Suppressor macrophage treated with lipopolysaccharide for 4 hours (primary cell): Measurements from ENCODE around the gene DSCAM.

ENCODE experiments used
- DNase-seq: peaks from one replicate; pipeline ENCODE4 v3.0.0-alpha.2; 2020

The DSCAM gene

GRCh38 chr21:40152476-40152875 is 694.5 kb downstream of the DSCAM start:
- DNase-seq, result no peak

GRCh38 chr21:40151611-40152010 is 695.3 kb downstream of the DSCAM start:
- DNase-seq, result no peak

GRCh38 chr21:40146216-40146837 is 700.6 kb downstream of the DSCAM start:
- no peak for DNase-seq

- DNase-seq, result peak; percentile 64
These were observed 703.0 kb downstream of the DSCAM start for GRCh38 chr21:40143822-40144525.

- no peak for DNase-seq
These were observed 705.3 kb downstream of the DSCAM start for GRCh38 chr21:40141621-40142020.

GRCh38 chr21:40140675-40141074 is 706.3 kb downstream of the DSCAM start:
- DNase-seq, result no peak

GRCh38 chr21:40139636-40140035 is 707.3 kb downstream of the DSCAM start:
- no peak for DNase-seq

- no peak for DNase-seq
These were observed 710.4 kb downstream of the DSCAM start for GRCh38 chr21:40136571-40136970.

- no peak for DNase-seq
These were observed 712.0 kb downstream of the DSCAM start for GRCh38 chr21:40134731-40135492.

- DNase-seq, result no peak
These were observed 716.5 kb downstream of the DSCAM start for GRCh38 chr21:40130476-40130875.

GRCh38 chr21:40129809-40130208 is 717.1 kb downstream of the DSCAM start:
- no peak for DNase-seq

GRCh38 chr21:40128891-40129290 is 718.1 kb downstream of the DSCAM start:
- no peak for DNase-seq

- peak; percentile 15 for DNase-seq
These were observed 725.9 kb downstream of the DSCAM start for GRCh38 chr21:40120940-40121575.

GRCh38 chr21:40118527-40118926 is 728.4 kb downstream of the DSCAM start:
- DNase-seq, result no peak

GRCh38 chr21:40117236-40117635 is 729.7 kb downstream of the DSCAM start:
- DNase-seq, result no peak

GRCh38 chr21:40115775-40116174 is 731.2 kb downstream of the DSCAM start:
- no peak for DNase-seq

GRCh38 chr21:40102682-40103081 is 744.3 kb downstream of the DSCAM start:
- DNase-seq, result no peak

GRCh38 chr21:40099809-40100208 is 747.1 kb downstream of the DSCAM start:
- DNase-seq, result no peak

GRCh38 chr21:40095477-40095876 is 751.5 kb downstream of the DSCAM start:
- DNase-seq, result no peak

GRCh38 chr21:40080385-40080784 is 766.6 kb downstream of the DSCAM start:
- DNase-seq, result no peak

GRCh38 chr21:40074710-40075109 is 772.2 kb downstream of the DSCAM start:
- DNase-seq, result no peak

- no peak for DNase-seq
These were observed 772.8 kb downstream of the DSCAM start for GRCh38 chr21:40074198-40074597.

GRCh38 chr21:40073642-40074041 is 773.3 kb downstream of the DSCAM start:
- no peak for DNase-seq

GRCh38 chr21:40070871-40071270 is 776.1 kb downstream of the DSCAM start:
- no peak for DNase-seq
